Panc1 (cell line): ENCODE measurements around the gene ELOB. TPM values are rescaled to one million over a fixed set of nuclear protein-coding genes. Genes with fewer than 3 reads are reported as not detected.

Source experiments
- ATAC-seq: fragments of 200-7000 bp; cut with Tn5 transposase; 2 replicates; pipeline ENCODE4 v1.9.1; 2020; ENCODE audit warnings: mild to moderate bottlenecking, moderate library complexity
- BruUV-seq: library from RNA; stranded (reverse); fragments of 400-500 nt; replicated peaks from 2 replicates; lab custom pipeline; 2021; lab: Mats Ljungman, UMichigan
- CTCF ChIA-PET: fragments of 300-600 bp; sonication (Branson Sonifier 250); formaldehyde crosslinking; loops from one replicate; lab custom pipeline; 2022; ENCODE audit warnings: antibody characterized with exemption; lab: Charles Lee
- POLR2A ChIA-PET: fragments of 300-600 bp; sonication (Branson Sonifier 250); formaldehyde crosslinking; loops from one replicate; lab custom pipeline; 2022; ENCODE audit warnings: antibody characterized with exemption; lab: Charles Lee
- DNase-seq: peaks from one replicate; pipeline ENCODE4 v3.0.0-alpha.2; 2010; ENCODE audit warnings: low read depth, low spot score
- H3K27ac ChIP-seq: 2 replicates; pipeline ENCODE4 v1.5.1; 2011; ENCODE audit warnings: mild to moderate bottlenecking, low read length, inconsistent platforms
- H3K27me3 ChIP-seq: fragments of 200-500 bp; sonication (Bioruptor generic); 2 replicates; pipeline ENCODE4 v1.6.0; 2014; ENCODE audit warnings: low read length, inconsistent platforms; ENCODE audit not compliant: control insufficient read depth, insufficient read depth
- H3K36me3 ChIP-seq: fragments of 200-500 bp; sonication (Bioruptor generic); 2 replicates; pipeline ENCODE4 v1.5.1; 2014; ENCODE audit warnings: inconsistent platforms, mild to moderate bottlenecking, low read length, moderate library complexity; ENCODE audit not compliant: control insufficient read depth, insufficient read depth
- H3K4me1 ChIP-seq: 2 replicates; pipeline ENCODE4 v1.5.1; 2011; ENCODE audit warnings: inconsistent platforms, mild to moderate bottlenecking, low read length, moderate library complexity; ENCODE audit not compliant: control insufficient read depth, insufficient read depth
- H3K4me3 ChIP-seq, 2 experiments: 2 replicates each; pipeline ENCODE4 v1.5.1; 2011 to 2012; ENCODE audit warnings: low read depth in 2 of 2, low read length in 2 of 2, mild to moderate bottlenecking in 2 of 2, inconsistent platforms in 1 of 2, moderate library complexity in 1 of 2
- H3K9me3 ChIP-seq: fragments of 200-500 bp; sonication (Bioruptor generic); 2 replicates; pipeline ENCODE4 v1.5.1; 2014; ENCODE audit warnings: low read depth, mild to moderate bottlenecking, inconsistent platforms, low read length, moderate library complexity; ENCODE audit not compliant: control insufficient read depth, insufficient read depth
- CTCF ChIP-seq: fragments of 450-650 bp; IDR thresholded peaks from 2 replicates; pipeline ENCODE4 v1.5.1; 2017; ENCODE audit warnings: mild to moderate bottlenecking
- POLR2AphosphoS5 ChIP-seq: IDR thresholded peaks from 2 replicates; pipeline ENCODE4 v1.6.1; 2012; ENCODE audit warnings: mild to moderate bottlenecking, low read depth, low read length, moderate library complexity
- REST ChIP-seq, 2 experiments: IDR thresholded peaks; 2 replicates each; pipeline ENCODE4 v1.6.1; 2011 to 2012; ENCODE audit warnings: low read depth in 2 of 2, control low read depth in 1 of 2, low read length in 1 of 2, mild to moderate bottlenecking in 1 of 2, moderate library complexity in 1 of 2; ENCODE audit not compliant: insufficient read depth in 1 of 2
- SIN3A ChIP-seq: IDR thresholded peaks from 2 replicates; pipeline ENCODE4 v1.6.1; 2012; ENCODE audit warnings: low read depth, mild to moderate bottlenecking, low read length, moderate library complexity, borderline replicate concordance; ENCODE audit not compliant: insufficient read depth
- TCF7L2 ChIP-seq: IDR thresholded peaks from 2 replicates; pipeline ENCODE4 v1.6.1; 2011; ENCODE audit warnings: mild to moderate bottlenecking, low read depth, low read length, inconsistent platforms
- in situ Hi-C: cut with HindIII; loops from 2 replicates; pipeline ENCODE4 v1.10.0; 2016; ENCODE audit warnings: low sequenced_read_pairs, low pct_unique_long_range_greater_than_20kb
- intact Hi-C: fragments of 100-400 bp; cut with micrococcal nuclease; formaldehyde crosslinking; loops from one replicate; pipeline ENCODE4 v1.10.0; 2022; ENCODE audit not compliant: unreplicated experiment
- total RNA-seq: library from RNA; stranded (reverse); gene quantifications from one replicate; pipeline ENCODE4 v1.2.1, GENCODE V29; 2021; ENCODE audit not compliant: unreplicated experiment

Gene ELOB
- total RNA-seq, 1 experiment from 2014 or later, result 642 TPM

GRCh38 chr16:2769675-2770056 is 7.4 kb downstream of the ELOB start:
- POLR2A ChIA-PET, result no interaction called here
- DNase-seq (no peak), ATAC-seq (peak; percentile 63)
- CTCF ChIA-PET, result interaction anchor here (0.6 kb wide), 1 partner anchor 149 kb away, joined by 3 read pairs; no protein-coding TSS in a partner anchor
- peak overlapping the region; percentile 98 for H3K27ac ChIP-seq
- no peaks in the 10 kb centered on the region for H3K9me3 ChIP-seq
- H3K36me3 ChIP-seq, result peaks cover 8% of the 10 kb centered on the region
- in situ Hi-C loops, result no loop called here
- no peaks in the 10 kb centered on the region for H3K27me3 ChIP-seq
- no TSS peak for BruUV-seq
- TF ChIP-seq REST (IDR thresholded peaks at IDR 0.05; ENCODE audit: insufficient read depth in 1 of 2, low read depth in 2 of 2, low read length in 1 of 2), result no peak
- TF ChIP-seq CTCF, result no peak
- no peak for TF ChIP-seq SIN3A
- TF ChIP-seq TCF7L2, result no peak
- no peak; the same call in none of the 2 replicates for TF ChIP-seq POLR2AphosphoS5
- H3K4me1 ChIP-seq, result peaks cover 77% of the 10 kb centered on the region
- intact Hi-C loops, result loop anchor here (5.0 kb wide), 1 partner anchor 68 kb away; no protein-coding TSS in a partner anchor
- H3K4me3 ChIP-seq, result no peak overlapping the region

- Histone ChIP-seq H3K27me3 (no peaks in the 10 kb centered on the region), H3K4me1 (peaks cover 72% of the 10 kb centered on the region), H3K27ac (peak overlapping the region; percentile 98), H3K9me3 (no peaks in the 10 kb centered on the region; the same call in 1 of the 2 replicates), H3K36me3 (peaks cover 10% of the 10 kb centered on the region), H3K4me3 (no peak overlapping the region)
- TF ChIP-seq TCF7L2, result no peak
- no peak for TF ChIP-seq REST (IDR thresholded peaks at IDR 0.05; ENCODE audit: insufficient read depth in 1 of 2, low read depth in 2 of 2, low read length in 1 of 2)
- no peak for TF ChIP-seq SIN3A
- TF ChIP-seq CTCF, result no peak
- no peak for TF ChIP-seq POLR2AphosphoS5
- no peak for DNase-seq
- no TSS peak for BruUV-seq
- ATAC-seq, result no peak
- POLR2A ChIA-PET, result interaction anchor here (0.6 to 1.1 kb wide), 2 partner anchors 17 to 19 kb away, joined by 3 to 5 read pairs; partner anchors contain the start of gene SRRM2
- intact Hi-C loops, result no loop called here
- CTCF ChIA-PET, result no interaction called here
- in situ Hi-C loops, result no loop called here
Observed at GRCh38 chr16:2769100-2769529, 8.0 kb downstream of the ELOB start.
